ENCODE results near the gene ARHGAP26. TPM values are rescaled to one million over a fixed set of nuclear protein-coding genes. Genes with fewer than 3 reads are reported as not detected.

Gene ARHGAP26
- total RNA-seq, 1 experiment from 2014 or later: 34.5 TPM

DNA sequence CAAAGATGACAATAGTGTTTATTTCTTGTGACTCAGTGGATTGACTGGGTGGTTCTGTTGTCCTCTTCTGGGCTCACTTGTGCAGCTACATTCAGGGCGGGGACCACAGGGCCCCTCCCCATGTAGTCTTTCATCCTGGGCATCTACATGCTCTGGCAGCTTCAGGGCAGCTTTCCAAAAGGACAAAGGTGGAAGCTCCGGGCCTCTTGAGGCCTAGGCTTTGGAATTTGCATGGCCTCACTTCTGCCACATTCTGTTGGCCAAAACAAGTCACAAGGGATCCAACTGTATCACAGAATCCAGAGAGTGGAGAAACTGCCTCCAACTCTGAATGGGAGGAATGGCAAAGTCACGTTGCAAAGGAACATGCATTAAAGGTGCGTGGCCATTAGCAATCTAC is 64.3 kb downstream of the ARHGAP26 start:
- Histone ChIP-seq H3K9me2 (ENCODE audit: insufficient read depth) (no peaks in the 10 kb centered on the region), H3K4me3 (replicated peaks in 1 of 2; ENCODE audit: low read depth in 1 of 2, low read length in 2 of 2) (no peak overlapping the region), H3K4me1 (ENCODE audit: control insufficient read depth in 1 of 2, insufficient read depth in 2 of 2, low read length in 2 of 2) (peaks cover 35 to 36% of the 10 kb centered on the region in 2 experiments), H3K9me3 (ENCODE audit: control insufficient read depth in 1 of 2, insufficient read depth in 1 of 2, low read depth in 1 of 2, low read length in 2 of 2) (no peaks in the 10 kb centered on the region), H3K36me3 (ENCODE audit: control insufficient read depth in 1 of 2, insufficient read depth in 2 of 2, low read length in 2 of 2) (no peaks in the 10 kb centered on the region), H4K20me1 (ENCODE audit: insufficient read depth) (no peaks in the 10 kb centered on the region), H3K79me2 (ENCODE audit: insufficient read depth, low read length) (peaks cover 26% of the 10 kb centered on the region), H3K9ac (ENCODE audit: low read length) (no peak overlapping the region), H2AFZ (ENCODE audit: low read depth, low read length, poor library complexity, severe bottlenecking) (no peak overlapping the region), H3K4me2 (ENCODE audit: low read length) (no peak overlapping the region), H3K27me3 (ENCODE audit: insufficient read depth, low read length) (no peaks in the 10 kb centered on the region), H3K27ac (ENCODE audit: low read depth, low read length) (no peak overlapping the region)
- intact Hi-C loops (cut with micrococcal nuclease): no loop called here
- ChIA-PET RAD21 (ENCODE audit: low non-redundant PET in 1 of 2, low total read pairs in 2 of 2, uncharacterized antibody in 2 of 2, unreplicated experiment in 2 of 2) (no interaction called here), CTCF (interaction anchor here (1.4 kb wide), 1 partner anchor 54 kb away, joined by 3 read pairs; no protein-coding TSS in a partner anchor), POLR2A (no interaction called here)
- DNase-seq (ENCODE audit: low read depth, low spot score) (no peak), ATAC-seq (no peak)
- no peak for TF ChIP-seq POLR2AphosphoS5 (IDR thresholded peaks at IDR 0.05; ENCODE audit: low read depth, low read length)
- no peak for TF ChIP-seq EZH2phosphoT487 (IDR thresholded peaks at IDR 0.05; ENCODE audit: borderline replicate concordance)
- TF ChIP-seq, protein P1, sequence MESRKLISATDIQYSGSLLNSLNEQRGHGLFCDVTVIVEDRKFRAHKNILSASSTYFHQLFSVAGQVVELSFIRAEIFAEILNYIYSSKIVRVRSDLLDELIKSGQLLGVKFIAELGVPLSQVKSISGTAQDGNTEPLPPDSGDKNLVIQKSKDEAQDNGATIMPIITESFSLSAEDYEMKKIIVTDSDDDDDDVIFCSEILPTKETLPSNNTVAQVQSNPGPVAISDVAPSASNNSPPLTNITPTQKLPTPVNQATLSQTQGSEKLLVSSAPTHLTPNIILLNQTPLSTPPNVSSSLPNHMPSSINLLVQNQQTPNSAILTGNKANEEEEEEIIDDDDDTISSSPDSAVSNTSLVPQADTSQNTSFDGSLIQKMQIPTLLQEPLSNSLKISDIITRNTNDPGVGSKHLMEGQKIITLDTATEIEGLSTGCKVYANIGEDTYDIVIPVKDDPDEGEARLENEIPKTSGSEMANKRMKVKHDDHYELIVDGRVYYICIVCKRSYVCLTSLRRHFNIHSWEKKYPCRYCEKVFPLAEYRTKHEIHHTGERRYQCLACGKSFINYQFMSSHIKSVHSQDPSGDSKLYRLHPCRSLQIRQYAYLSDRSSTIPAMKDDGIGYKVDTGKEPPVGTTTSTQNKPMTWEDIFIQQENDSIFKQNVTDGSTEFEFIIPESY (IDR thresholded peaks at IDR 0.05; ENCODE audit: extremely low read depth, insufficient replicate concordance, low read length): no peak
- no peak for TF ChIP-seq CEBPB (IDR thresholded peaks at IDR 0.05; ENCODE audit: low read depth)
- TF ChIP-seq RAD21 (IDR thresholded peaks at IDR 0.05; ENCODE audit: low read depth): no peak
- TF ChIP-seq, protein P2, sequence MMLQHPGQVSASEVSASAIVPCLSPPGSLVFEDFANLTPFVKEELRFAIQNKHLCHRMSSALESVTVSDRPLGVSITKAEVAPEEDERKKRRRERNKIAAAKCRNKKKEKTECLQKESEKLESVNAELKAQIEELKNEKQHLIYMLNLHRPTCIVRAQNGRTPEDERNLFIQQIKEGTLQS (IDR thresholded peaks at IDR 0.05): no peak
- TF ChIP-seq CBX3 (IDR thresholded peaks at IDR 0.05; ENCODE audit: low read depth): no peak
- TF ChIP-seq FOSL1 (IDR thresholded peaks at IDR 0.05; ENCODE audit: low read depth): no peak
- TF ChIP-seq SP1 (IDR thresholded peaks at IDR 0.05; ENCODE audit: low read depth): no peak
- TF ChIP-seq, protein P3, sequence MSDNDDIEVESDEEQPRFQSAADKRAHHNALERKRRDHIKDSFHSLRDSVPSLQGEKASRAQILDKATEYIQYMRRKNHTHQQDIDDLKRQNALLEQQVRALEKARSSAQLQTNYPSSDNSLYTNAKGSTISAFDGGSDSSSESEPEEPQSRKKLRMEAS (IDR thresholded peaks at IDR 0.05): no peak
- no peak for TF ChIP-seq EZH2 (IDR thresholded peaks at IDR 0.05)
- no peak for TF ChIP-seq ZNF274 (IDR thresholded peaks at IDR 0.05; ENCODE audit: low read depth, low read length)
- no peak for TF ChIP-seq SIN3A (IDR thresholded peaks at IDR 0.05; ENCODE audit: low read depth)
- TF ChIP-seq, protein P4, sequence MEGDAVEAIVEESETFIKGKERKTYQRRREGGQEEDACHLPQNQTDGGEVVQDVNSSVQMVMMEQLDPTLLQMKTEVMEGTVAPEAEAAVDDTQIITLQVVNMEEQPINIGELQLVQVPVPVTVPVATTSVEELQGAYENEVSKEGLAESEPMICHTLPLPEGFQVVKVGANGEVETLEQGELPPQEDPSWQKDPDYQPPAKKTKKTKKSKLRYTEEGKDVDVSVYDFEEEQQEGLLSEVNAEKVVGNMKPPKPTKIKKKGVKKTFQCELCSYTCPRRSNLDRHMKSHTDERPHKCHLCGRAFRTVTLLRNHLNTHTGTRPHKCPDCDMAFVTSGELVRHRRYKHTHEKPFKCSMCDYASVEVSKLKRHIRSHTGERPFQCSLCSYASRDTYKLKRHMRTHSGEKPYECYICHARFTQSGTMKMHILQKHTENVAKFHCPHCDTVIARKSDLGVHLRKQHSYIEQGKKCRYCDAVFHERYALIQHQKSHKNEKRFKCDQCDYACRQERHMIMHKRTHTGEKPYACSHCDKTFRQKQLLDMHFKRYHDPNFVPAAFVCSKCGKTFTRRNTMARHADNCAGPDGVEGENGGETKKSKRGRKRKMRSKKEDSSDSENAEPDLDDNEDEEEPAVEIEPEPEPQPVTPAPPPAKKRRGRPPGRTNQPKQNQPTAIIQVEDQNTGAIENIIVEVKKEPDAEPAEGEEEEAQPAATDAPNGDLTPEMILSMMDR (IDR thresholded peaks at IDR 0.05 in 2 of 3, conservative IDR thresholded peaks at IDR 0.05 in 1 of 3; ENCODE audit: borderline replicate concordance in 1 of 3, insufficient read depth in 1 of 3, low read depth in 2 of 3, low read length in 2 of 3): no peak
- no TSS peak for BruUV-seq (replicated peaks)
